GM18502 (cell line): ENCODE results near the gene QRFP.

Source experiments
- ATAC-seq: cut with Tn5 transposase; IDR thresholded peaks from one replicate; pipeline ENCODE4 v1.9.1; 2021; ENCODE audit warnings: mild to moderate bottlenecking; ENCODE audit not compliant: unreplicated experiment, poor library complexity

QRFP gene

DNA sequence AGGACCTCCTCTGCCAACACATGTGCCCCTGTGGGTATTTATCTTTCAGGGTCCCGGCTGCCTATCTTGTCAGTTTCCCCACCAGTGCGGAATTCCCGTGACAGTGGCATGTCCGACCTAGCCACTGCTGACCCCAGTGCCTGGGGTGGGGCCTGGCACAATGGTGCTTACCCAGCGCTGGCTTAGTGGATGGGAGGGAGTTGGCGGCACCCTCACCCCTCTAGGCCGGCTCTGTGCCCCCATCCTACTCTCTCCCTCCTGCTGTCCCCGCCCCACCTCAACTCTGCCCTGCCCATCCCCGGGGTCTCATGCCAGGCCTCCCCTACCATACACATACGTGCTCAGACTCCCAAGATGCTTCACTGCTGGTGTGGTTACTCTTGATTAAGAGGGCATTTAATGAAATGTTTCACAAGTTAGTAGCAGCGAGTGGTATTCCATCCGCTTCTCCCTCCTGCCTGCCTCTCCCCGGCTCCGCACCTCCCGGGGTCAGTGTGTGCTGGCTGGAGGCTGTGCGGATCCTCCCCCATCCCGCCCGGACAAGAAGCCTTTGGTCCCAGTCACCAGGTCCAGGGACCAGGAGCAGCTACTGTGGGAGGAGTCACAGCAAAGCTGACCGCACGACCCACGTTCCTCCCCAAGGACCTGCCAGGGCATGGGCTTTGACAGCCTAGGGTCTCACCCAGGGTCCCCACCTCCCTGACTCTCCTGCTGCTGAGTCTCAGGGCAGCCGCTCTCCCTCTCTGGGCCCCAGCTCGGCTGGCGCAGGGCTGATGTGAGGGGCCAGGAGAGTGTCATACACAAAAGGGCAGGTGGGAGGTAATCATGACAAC, 9.5 kb upstream of the QRFP start:
- ATAC-seq = no peak

DNA sequence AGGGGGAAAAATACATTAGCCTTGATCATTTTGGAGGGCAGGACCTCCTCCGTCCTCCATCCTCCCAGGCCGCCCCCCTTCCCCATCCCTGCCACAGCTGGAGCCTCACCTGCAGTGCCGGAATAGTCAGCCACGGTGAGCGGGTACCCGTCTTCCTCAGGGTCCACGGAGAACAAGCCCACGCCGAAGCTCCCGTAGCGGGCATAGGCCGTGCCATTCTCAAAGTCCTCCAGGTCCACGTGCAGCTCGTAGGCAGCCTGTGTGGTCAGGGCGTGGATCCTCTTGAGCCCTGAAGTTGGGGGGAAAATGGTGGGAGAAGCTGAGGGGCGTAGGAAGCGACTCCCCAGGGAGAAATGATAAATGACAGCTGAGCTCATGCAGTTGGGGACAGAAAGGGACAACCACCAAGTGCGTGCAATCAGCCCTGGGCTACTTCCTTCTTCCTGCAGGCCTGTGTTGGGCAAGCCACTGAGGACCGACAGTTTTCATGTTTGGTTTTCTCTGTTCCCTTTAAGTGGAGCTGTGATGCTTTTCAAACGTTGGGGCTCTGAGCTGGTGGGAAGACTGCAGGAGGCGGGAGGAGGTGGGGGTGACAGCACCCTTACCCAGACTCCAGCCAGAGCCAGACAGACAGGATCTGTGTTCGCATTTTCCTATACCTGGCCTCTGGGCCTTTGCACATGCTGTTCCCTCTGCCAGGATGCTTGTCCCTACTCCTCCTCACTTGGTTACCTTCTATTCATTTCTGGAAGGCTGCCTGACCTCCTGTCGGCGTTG, 8.7 kb upstream of the QRFP start:
- no peak for ATAC-seq

GRCh38 chr9:130904070-130905044, 7.7 kb upstream of the QRFP start:
- ATAC-seq = no peak

GRCh38 chr9:130903194-130904069, 6.8 kb upstream of the QRFP start:
- no peak for ATAC-seq

DNA sequence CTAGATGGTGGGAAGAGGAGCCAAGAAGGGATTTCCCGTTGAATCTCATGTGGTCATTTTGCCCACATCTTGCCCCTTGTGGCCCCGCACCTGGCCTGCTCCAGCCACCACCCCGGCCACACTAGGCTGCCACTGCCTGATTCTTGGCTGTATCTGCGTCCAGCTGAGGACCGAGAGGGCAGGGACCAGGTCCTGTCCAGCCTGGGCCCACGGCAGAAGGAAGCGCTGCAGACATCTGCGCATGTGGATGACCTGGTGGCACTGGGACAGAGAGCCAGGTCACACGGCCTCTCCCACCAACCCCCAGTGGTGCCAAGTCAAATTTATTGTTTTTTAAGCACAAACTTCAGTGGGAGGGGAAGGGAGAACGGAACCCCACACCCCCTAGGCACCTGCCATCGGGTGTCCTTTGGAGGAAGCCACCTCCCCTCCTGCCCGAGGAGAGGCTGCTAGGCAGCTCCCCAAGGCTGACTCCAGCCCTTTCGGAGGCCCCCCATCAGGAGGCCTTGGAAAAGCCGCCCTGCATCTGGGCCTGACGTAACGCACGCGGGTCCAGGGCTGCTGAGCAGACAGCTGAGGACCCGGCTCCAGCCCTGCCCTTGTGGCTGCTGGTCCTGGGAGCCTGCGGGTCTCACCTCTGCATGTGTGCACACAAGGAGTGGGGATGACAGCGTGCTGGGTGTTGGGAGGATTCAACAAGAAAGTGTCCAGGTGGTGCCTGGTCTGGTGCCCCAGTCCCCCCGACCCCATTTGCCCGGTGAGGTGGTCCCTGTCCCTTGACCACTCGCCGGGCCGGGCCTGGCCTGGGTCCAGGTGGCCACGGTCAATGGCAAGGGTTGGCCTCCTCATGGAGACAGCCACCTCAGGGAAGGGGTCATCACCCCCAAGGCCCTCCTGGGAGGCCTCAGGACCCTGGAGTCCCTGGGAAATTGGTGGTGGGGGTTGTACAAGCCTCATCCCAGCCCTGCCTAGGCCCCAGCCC, 5.9 kb upstream of the QRFP start:
- no peak for ATAC-seq

DNA sequence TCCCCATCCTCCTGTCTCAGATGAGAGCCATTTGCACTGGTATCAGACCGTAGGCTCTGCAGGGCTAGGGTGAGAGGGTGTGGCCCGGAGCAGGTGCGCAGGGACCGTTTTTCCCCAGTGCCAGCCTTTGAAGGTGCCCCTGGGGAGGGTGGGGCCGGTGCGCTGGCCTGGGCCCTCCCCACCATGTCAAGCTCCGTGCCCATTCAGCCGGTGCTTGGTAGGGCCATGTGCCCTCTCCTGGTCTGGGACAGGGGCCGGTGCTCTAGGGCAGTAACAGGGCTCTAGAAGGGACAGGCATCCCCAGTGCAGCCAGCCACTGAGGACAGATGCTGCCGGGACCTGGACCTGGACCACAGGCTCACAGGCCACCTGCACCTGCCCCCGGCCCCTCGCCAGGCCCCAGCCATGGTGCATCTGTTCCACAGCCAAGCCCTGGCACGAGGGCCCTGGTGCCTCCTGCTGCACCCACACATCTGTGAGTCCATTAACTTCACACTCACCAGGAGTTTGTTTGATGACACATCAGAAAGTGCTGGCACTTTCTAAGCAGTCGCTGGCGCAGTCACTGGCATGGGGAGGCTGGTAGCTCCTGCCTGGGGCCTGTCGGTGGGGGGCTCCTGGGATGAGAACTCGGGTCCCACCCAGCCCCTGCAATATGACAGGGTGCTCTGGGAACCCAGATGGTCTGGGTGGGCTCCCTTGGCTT, 5.0 kb upstream of the QRFP start:
- no peak for ATAC-seq

DNA sequence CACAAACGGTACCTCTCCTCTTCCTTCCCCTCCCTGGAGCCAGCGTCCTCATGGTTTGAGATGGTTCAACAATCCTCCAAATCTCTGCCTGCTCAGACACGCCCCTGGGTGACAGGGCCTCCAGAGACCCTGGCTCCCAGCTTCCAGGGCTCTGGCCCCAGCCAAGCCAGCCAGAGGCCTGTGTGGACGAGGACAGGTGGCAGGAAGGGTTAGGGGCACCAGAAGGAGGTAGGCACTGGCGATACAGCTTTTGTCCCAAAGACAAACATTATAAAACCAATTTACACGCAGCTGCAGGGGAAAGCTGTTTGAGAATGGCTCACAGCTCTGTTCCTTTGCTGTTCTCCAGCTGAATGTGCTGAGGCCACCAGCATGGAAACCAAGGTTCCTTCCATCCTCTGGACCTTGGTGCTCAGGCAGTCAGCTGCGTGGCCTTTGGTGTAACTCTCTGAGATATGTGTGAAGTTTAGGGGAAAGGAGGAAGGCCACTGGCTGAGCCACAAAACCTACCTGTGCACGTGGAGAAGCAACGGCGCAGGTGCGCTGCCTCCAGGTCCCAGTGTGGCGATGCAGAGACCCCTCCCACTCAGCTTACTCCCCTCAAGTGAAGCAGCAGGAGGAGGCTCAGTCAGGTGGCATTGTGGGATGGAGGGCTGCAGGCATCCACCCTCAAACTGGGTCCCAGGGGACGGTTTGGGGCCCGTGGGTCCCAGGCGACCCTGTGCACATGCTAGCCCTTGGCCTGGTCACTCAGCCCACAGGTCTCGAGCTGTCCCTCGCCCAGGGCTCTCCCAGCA, 4.3 kb upstream of the QRFP start:
- ATAC-seq = no peak

- no peak for ATAC-seq
These were observed 2.6 kb upstream of the QRFP start for GRCh38 chr9:130899051-130899748.

DNA sequence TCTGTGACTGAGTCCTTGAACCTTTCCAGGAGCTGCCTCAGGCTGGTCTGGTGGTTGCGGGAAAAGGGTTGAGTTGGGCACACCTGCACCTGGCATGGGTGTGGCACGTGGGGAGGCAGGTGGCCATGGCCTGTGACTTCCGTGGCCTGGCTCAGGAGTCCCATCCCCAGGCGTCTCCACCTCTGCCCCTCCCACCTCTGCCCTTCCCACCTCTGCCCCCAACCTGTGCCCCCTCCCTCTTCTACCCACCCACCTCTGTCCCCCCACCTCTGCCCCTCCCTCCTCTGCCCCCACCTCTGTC, 1.9 kb upstream of the QRFP start:
- no peak for ATAC-seq

DNA sequence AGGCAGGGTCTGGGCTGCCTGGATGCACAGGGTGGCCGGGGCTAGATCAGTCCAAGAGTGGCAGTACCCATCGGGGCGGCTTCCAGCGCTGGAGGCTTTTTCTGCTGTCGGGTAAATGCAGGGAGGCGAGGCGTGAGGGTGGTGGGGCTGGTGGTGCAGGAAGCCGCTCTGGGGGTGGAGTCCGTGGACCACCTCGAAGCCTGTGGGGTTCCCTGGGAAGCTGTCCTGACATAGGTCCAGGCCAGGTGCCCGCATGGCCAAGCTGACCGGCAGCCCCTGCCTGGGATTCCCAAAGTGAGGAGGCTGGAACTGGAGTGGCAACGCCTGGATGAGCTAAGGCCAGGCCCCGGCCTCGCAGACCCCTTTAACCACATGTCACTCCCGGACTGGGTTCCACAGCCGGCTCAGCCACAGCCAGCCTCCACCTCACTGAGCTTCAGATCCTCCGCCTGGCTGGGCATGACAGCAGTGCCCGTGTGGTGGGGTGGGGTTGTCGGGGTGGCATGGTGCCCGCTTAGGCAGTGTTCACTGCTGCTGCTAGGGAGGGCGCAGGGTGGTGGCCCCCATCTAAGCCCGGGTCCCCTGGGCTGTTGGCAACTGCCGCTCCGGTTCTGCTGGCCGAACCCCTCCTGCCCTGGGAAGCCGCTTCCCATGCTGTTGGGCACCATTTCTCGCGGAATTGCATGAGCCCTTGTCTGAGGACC, 1.4 kb upstream of the QRFP start:
- ATAC-seq = no peak

DNA sequence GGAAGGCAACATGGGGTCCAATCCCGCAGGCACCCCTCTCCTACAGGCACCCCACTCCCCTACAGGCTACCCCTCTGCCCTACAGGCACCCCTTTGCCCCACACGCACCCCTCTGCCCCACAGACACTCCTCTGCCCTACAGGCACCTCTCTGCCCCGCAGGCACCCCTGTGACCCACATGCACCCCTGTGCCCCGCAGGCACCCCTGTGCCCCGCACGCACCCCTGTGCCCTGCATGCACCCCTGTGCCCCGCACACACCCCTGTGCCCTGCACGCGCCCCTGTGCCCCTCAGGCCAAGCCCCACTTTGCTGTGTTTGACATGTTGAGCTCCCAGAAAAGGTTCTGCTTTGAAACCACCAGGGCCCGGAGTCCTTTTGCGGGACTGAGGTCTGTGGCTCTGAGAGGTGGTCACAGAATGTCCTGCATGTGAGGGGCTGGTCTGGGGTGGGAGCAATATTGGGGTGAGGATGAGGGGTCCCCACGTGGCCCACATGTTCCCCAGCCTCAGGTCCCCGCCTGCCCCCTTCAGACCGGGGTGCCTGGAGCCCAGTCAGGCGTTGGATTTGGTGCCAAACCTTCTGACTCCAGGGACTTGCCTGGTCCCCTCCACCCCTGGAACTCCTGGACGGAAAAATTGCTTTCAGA, 616 bp upstream of the QRFP start:
- no peak for ATAC-seq

GRCh38 chr9:130895481-130896232, 955 bp downstream of the QRFP start:
- ATAC-seq = no peak

- ATAC-seq = no peak
These were observed 1.6 kb downstream of the QRFP start for GRCh38 chr9:130895038-130895437.

- no peak for ATAC-seq
These were observed 2.1 kb downstream of the QRFP start for GRCh38 chr9:130894546-130894945.
